ENCODE results near the gene GALNT15. TPM values are rescaled to one million over a fixed set of nuclear protein-coding genes. Genes with fewer than 3 reads are reported as not detected.

Gene GALNT15
- total and polyA plus RNA-seq, 4 donors: under 0.01 to 2.8 (median 1.3) TPM

GRCh38 chr3:16137044-16137443 lies 37.4 kb upstream of the GALNT15 start:
- TF ChIP-seq FOXA1 (IDR thresholded peaks at IDR 0.05) (no peak), SP1 (IDR thresholded peaks at IDR 0.05) (no peak)
- Histone ChIP-seq H3K9ac (ENCODE audit: low read depth in 1 of 2, low read length in 2 of 2) (no peak overlapping the region), H3K27ac (ENCODE audit: low read depth in 1 of 2, low read length in 2 of 2) (no peak overlapping the region), H3K36me3 (ENCODE audit: control insufficient read depth in 4 of 4, insufficient read depth in 3 of 4, low read depth in 1 of 4, low read length in 3 of 4) (no peaks in the 10 kb centered on the region), H3K4me3 (ENCODE audit: low read depth in 1 of 3, low read length in 3 of 3) (no peak overlapping the region), H3K4me1 (ENCODE audit: control insufficient read depth in 4 of 4, insufficient read depth in 4 of 4, low read length in 3 of 4) (no peaks in the 10 kb centered on the region), H3K9me3 (ENCODE audit: control insufficient read depth in 4 of 4, low read length in 3 of 4) (peaks cover 0 to 2% (median 0%) of the 10 kb centered on the region in 4 donors), H3K27me3 (ENCODE audit: control insufficient read depth in 4 of 4, insufficient read depth in 4 of 4, low read length in 3 of 4) (no peaks in the 10 kb centered on the region)
- 86% methylated on average over 1 of the region's 1 CpG for WGBS
- no peak for DNase-seq (ENCODE audit: low spot score)

- Histone ChIP-seq H3K36me3 (ENCODE audit: control insufficient read depth in 4 of 4, insufficient read depth in 3 of 4, low read depth in 1 of 4, low read length in 3 of 4) (no peaks in the 10 kb centered on the region), H3K9me3 (ENCODE audit: control insufficient read depth in 4 of 4, low read length in 3 of 4) (peaks cover 0 to 2% (median 0%) of the 10 kb centered on the region in 4 donors), H3K9ac (ENCODE audit: low read depth in 1 of 2, low read length in 2 of 2) (no peak overlapping the region), H3K27me3 (ENCODE audit: control insufficient read depth in 4 of 4, insufficient read depth in 4 of 4, low read length in 3 of 4) (no peaks in the 10 kb centered on the region), H3K4me1 (ENCODE audit: control insufficient read depth in 4 of 4, insufficient read depth in 4 of 4, low read length in 3 of 4) (no peaks in the 10 kb centered on the region), H3K27ac (ENCODE audit: low read depth in 1 of 2, low read length in 2 of 2) (no peak overlapping the region), H3K4me3 (ENCODE audit: low read depth in 1 of 3, low read length in 3 of 3) (no peak overlapping the region)
- no peak for DNase-seq (ENCODE audit: low spot score)
- WGBS: 94% methylated on average over 6 of the region's 6 CpGs
- TF ChIP-seq RAD21 (IDR thresholded peaks at IDR 0.05) (no peak), EGR1 (IDR thresholded peaks at IDR 0.05; ENCODE audit: low read depth in 2 of 2) (no peak), TAF1 (conservative IDR thresholded peaks at IDR 0.05) (no peak), FOXA2 (IDR thresholded peaks at IDR 0.05) (no peak), HNF4A (conservative IDR thresholded peaks at IDR 0.05) (no peak), MAX (IDR thresholded peaks at IDR 0.05) (no peak)
These were observed 36.5 kb upstream of the GALNT15 start for GRCh38 chr3:16137977-16138376.

- no peak overlapping the region for H3K27ac ChIP-seq (ENCODE audit: low read depth in 1 of 2, low read length in 2 of 2)
- H3K27me3 ChIP-seq (ENCODE audit: control insufficient read depth in 4 of 4, insufficient read depth in 4 of 4, low read length in 3 of 4): no peaks in the 10 kb centered on the region
- 85% methylated on average over 6 of the region's 6 CpGs for WGBS
- TF ChIP-seq TAF1 (conservative IDR thresholded peaks at IDR 0.05) (no peak), JUND (IDR thresholded peaks at IDR 0.05) (no peak), CTCF (IDR thresholded peaks at IDR 0.05; ENCODE audit: low read depth, low read length, missing input control) (no peak), SP1 (IDR thresholded peaks at IDR 0.05) (no peak), NR2F2 (IDR thresholded peaks at IDR 0.05) (no peak), RXRA (IDR thresholded peaks at IDR 0.05) (no peak), FOXA1 (IDR thresholded peaks at IDR 0.05) (no peak), GABPA (IDR thresholded peaks at IDR 0.05 in 1 of 2, conservative IDR thresholded peaks at IDR 0.05 in 1 of 2) (no peak), ZBTB33 (IDR thresholded peaks at IDR 0.05) (no peak), HNF4G (IDR thresholded peaks at IDR 0.05) (no peak), HNF4A (conservative IDR thresholded peaks at IDR 0.05) (no peak), FOXA2 (IDR thresholded peaks at IDR 0.05) (no peak), MAX (IDR thresholded peaks at IDR 0.05) (no peak), ATF3 (IDR thresholded peaks at IDR 0.05) (no peak), RAD21 (IDR thresholded peaks at IDR 0.05) (no peak), EGR1 (IDR thresholded peaks at IDR 0.05; ENCODE audit: low read depth in 2 of 2) (no peak), YY1 (IDR thresholded peaks at IDR 0.05) (no peak), REST (IDR thresholded peaks at IDR 0.05) (no peak)
- H3K9me3 ChIP-seq (ENCODE audit: control insufficient read depth in 4 of 4, low read length in 3 of 4): peaks cover 0 to 3% (median 1%) of the 10 kb centered on the region in 4 donors
- no peaks in the 10 kb centered on the region for H3K4me1 ChIP-seq (ENCODE audit: control insufficient read depth in 4 of 4, insufficient read depth in 4 of 4, low read length in 3 of 4)
- H3K36me3 ChIP-seq (ENCODE audit: control insufficient read depth in 4 of 4, insufficient read depth in 3 of 4, low read depth in 1 of 4, low read length in 3 of 4): no peaks in the 10 kb centered on the region
- H3K4me3 ChIP-seq (ENCODE audit: low read depth in 1 of 3, low read length in 3 of 3): no peak overlapping the region
- no peak for DNase-seq (ENCODE audit: low spot score)
- H3K9ac ChIP-seq (ENCODE audit: low read depth in 1 of 2, low read length in 2 of 2): no peak overlapping the region
These were observed 34.2 kb upstream of the GALNT15 start for GRCh38 chr3:16140116-16140893.

All from liver (tissue), 9 donors.